Mucosa of rectum (tissue), 2 donors: Measurements from ENCODE around the gene OR11A1.

Experiments used
- H3K27ac ChIP-seq, 2 donors: one replicate each; pipeline ENCODE4 v1.7.0; 2013; ENCODE audit warnings: inconsistent platforms in 2 of 2, low read depth in 2 of 2, low read length in 2 of 2
- H3K27me3 ChIP-seq, 2 donors: one replicate each; pipeline ENCODE4 v1.7.0; 2013; ENCODE audit warnings: low read length in 2 of 2; ENCODE audit not compliant: control insufficient read depth in 2 of 2, insufficient read depth in 2 of 2
- H3K36me3 ChIP-seq, 2 donors: one replicate each; pipeline ENCODE4 v1.7.0; 2013; ENCODE audit warnings: low read length in 2 of 2; ENCODE audit not compliant: control insufficient read depth in 2 of 2, insufficient read depth in 2 of 2
- H3K4me1 ChIP-seq, 2 donors: one replicate each; pipeline ENCODE4 v1.7.0; 2013; ENCODE audit warnings: low read length in 2 of 2, mild to moderate bottlenecking in 1 of 2; ENCODE audit not compliant: control insufficient read depth in 2 of 2, insufficient read depth in 2 of 2
- H3K4me3 ChIP-seq, 2 donors: one replicate each; pipeline ENCODE4 v1.7.0; 2013; ENCODE audit warnings: low read length in 2 of 2
- H3K9ac ChIP-seq, 2 donors: one replicate each; pipeline ENCODE4 v1.7.0; 2013; ENCODE audit warnings: low read length in 2 of 2, low read depth in 1 of 2, mild to moderate bottlenecking in 1 of 2
- H3K9me3 ChIP-seq, 2 donors: one replicate each; pipeline ENCODE4 v1.7.0; 2013; ENCODE audit warnings: low read length in 2 of 2; ENCODE audit not compliant: control insufficient read depth in 2 of 2
- donor health status: healthy.
- donor health status: Normal muscosa, but diverticular disease.

The OR11A1 gene, protein sequence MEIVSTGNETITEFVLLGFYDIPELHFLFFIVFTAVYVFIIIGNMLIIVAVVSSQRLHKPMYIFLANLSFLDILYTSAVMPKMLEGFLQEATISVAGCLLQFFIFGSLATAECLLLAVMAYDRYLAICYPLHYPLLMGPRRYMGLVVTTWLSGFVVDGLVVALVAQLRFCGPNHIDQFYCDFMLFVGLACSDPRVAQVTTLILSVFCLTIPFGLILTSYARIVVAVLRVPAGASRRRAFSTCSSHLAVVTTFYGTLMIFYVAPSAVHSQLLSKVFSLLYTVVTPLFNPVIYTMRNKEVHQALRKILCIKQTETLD

DNA sequence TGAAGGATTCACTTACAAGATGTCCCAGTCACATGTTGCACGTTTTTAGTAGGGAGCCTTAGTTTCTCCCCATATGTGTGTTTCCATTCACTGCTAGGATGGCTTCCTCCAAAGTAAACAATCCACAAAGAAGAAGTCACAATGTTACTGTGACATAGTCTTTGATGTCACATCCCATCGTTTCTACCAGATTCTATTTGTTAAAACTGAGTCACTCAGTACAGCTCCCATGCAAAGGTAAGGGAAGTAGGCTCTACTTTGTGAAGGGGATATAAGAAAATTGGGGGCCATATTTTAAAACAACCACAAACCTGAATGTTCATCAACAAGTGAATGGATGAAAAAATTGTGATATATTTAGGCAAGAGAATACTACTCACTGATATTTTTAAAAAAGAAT, at the start of gene OR11A1, which contains the start of gene OR2H1:
TSS of gene OR11A1 (minus strand) at position 101 of the 400 bp plus-strand sequence. CDS start 29,430 bp downstream, outside the sequence.
TSS of gene OR2H1 (plus strand) at position 185 of the 400 bp plus-strand sequence. CDS start 4,615 bp downstream, outside the sequence.
- H3K27ac ChIP-seq = no peak within 1 kb of the TSS
- H3K4me1 ChIP-seq = no peaks in the 10 kb centered on the region

DNA sequence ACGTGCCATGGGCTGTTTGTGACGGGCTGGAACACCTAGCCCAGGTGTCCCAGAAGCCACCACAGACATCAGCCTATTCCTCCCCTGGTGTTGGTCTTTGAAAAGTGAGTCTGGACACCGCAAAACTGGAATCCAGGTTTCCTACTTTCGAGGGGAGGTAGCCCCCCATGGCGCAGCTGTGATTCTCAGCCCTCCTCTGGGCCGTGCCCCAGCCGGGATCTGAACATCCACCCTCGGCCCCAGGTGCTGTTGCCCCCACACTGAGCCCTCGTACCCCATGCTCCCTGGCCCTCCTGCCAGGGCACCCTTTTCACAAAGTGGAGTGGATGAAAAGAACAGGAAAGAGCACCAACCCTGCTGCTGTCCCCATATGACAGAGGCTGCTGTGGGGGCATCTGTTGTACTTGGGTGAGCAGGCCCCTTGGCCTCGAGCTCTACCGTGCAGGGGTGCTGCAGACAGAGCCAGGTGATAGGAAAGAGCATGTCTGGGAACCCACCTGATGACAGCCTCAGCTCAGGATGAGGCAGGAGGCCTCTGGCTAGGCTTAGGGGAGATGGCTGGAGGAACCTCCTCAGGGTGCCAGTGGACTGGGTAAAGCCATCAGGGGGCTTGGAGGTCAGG, 49.7 kb upstream of the OR11A1 start:
- no peak overlapping the region for H3K27ac ChIP-seq
- no peak overlapping the region for H3K4me3 ChIP-seq
- no peak overlapping the region for H3K9ac ChIP-seq
- H3K9me3 ChIP-seq = no peaks in the 10 kb centered on the region
- no peaks in the 10 kb centered on the region for H3K27me3 ChIP-seq
- no peaks in the 10 kb centered on the region for H3K36me3 ChIP-seq
- no peaks in the 10 kb centered on the region for H3K4me1 ChIP-seq

More for the DNA sequence above, at the start of gene OR11A1, which contains the start of gene OR2H1:
- H3K4me3 ChIP-seq = no peak within 1 kb of the TSS
- no peak within 1 kb of the TSS for H3K9ac ChIP-seq
- no peaks in the 10 kb centered on the region for H3K9me3 ChIP-seq
- no peaks in the 10 kb centered on the region for H3K36me3 ChIP-seq
- H3K27me3 ChIP-seq = no peaks in the 10 kb centered on the region

DNA sequence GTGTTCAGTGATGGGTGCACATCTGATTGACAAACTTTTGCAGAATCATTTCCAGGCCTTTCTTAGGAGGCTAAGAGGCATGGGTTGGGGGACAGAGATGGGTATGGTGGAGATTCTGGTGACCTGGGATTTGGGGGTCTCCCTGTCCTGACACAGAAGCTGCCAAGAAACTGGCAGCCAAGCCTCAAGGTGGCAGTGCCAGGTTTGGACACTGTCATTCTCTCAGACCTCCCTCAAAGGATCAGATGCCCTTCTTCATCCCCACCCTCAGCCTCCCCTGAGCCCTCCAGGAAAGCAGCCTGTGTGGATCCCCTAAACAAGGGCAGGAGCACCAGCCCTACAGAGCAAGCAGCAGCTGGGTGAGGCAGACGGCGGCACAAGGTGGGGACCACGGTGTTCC, 48.9 kb upstream of the OR11A1 start:
- Histone ChIP-seq H3K27me3 (no peaks in the 10 kb centered on the region), H3K4me1 (no peaks in the 10 kb centered on the region), H3K4me3 (no peak overlapping the region), H3K9ac (no peak overlapping the region), H3K36me3 (no peaks in the 10 kb centered on the region), H3K27ac (no peak overlapping the region), H3K9me3 (no peaks in the 10 kb centered on the region)

DNA sequence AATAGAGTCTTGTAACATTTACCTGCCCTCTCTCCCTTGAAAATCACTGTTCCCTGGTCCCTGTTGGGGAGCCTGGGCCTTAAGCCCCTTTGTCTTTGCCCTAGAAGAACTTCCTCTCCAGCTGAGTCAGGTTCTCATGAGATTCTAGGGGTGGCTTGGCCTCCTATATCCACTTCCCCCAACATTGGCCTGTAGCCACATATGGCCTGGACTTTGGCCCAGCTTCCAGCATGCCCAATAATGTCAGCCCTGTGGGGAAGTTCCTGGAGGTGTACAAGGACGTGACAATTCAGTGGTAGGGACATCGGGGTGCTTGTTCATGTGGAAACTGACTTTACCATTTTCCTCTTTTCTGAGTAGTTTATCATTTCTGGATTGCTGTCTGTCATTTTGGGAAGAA, 48.1 kb upstream of the OR11A1 start:
- H3K9me3 ChIP-seq = no peaks in the 10 kb centered on the region
- H3K9ac ChIP-seq = no peak overlapping the region
- H3K4me3 ChIP-seq = no peak overlapping the region
- H3K36me3 ChIP-seq = no peaks in the 10 kb centered on the region
- no peak overlapping the region for H3K27ac ChIP-seq
- H3K27me3 ChIP-seq = peaks cover 0 to 3% of the 10 kb centered on the region in 2 donors
- H3K4me1 ChIP-seq = no peaks in the 10 kb centered on the region

DNA sequence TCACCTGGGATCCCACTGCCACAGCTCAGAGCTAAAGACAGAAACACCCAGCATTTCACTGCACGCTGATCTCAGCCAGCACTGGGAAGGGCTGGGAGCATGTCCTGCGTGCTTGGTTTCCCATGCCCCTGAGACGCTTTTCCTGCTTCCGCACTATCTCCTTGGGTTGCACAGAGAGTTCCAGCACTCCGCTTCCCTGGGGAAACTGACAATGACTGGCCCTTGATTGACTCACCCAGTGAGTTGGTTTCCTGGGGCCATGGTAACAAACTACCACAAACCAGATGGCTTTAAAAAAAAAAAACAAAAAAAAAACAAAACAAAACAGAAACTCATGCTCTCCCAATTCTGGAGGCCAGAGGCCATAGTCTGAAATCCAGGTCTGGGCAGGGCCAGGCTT, 45.7 kb upstream of the OR11A1 start:
- no peak overlapping the region for H3K4me3 ChIP-seq
- H3K9ac ChIP-seq = no peak overlapping the region
- H3K27ac ChIP-seq = no peak overlapping the region
- H3K27me3 ChIP-seq = peaks cover 0 to 3% of the 10 kb centered on the region in 2 donors
- no peaks in the 10 kb centered on the region for H3K36me3 ChIP-seq
- no peaks in the 10 kb centered on the region for H3K9me3 ChIP-seq
- H3K4me1 ChIP-seq = no peaks in the 10 kb centered on the region

DNA sequence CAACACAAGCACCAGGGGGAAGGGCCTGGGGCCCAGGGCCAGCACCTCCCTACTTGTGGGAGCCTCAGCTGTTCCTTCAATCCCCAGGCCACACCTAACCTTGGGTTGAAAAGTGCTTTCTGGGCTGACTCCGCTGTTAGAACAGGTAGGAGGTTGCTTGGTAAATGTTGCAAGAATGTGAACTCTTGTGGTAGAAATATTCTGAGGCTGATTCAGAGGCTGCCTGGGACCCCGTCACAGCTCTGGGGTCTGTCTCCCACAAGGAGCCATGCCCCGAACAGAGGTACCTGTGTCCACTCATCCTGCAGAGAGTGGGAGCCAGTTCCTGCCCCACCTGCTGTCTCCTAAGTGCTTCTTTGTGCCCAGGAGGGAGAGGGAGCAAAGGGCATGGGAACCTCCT, 45.3 kb upstream of the OR11A1 start:
- Histone ChIP-seq H3K4me1 (no peaks in the 10 kb centered on the region), H3K9me3 (no peaks in the 10 kb centered on the region), H3K36me3 (no peaks in the 10 kb centered on the region), H3K27me3 (peaks cover 0 to 3% of the 10 kb centered on the region in 2 donors), H3K9ac (no peak overlapping the region), H3K27ac (no peak overlapping the region), H3K4me3 (no peak overlapping the region)

DNA sequence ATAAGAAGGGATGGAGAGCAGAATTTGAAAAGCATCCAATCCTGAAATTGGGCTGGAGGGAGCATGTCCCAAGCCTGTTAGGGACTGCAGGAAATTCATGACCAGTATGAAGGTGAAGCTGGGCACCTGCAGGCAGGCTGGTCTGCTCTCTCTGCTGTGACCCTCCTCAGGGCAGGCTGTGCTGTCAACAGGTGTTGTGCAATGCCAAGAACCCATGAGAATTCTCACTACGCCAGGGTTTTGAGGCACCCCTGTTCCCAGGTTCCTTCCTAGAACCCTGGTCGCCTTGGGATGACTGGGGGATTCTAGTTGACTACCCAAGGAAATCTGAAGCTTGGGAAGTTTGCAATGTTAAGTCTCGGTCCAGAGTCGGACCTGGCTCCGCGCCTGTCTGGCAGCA, 44.2 kb upstream of the OR11A1 start:
- Histone ChIP-seq H3K4me3 (no peak overlapping the region), H3K9ac (no peak overlapping the region), H3K27me3 (peaks cover 0 to 3% of the 10 kb centered on the region in 2 donors), H3K4me1 (no peaks in the 10 kb centered on the region), H3K27ac (no peak overlapping the region), H3K36me3 (no peaks in the 10 kb centered on the region), H3K9me3 (no peaks in the 10 kb centered on the region)

DNA sequence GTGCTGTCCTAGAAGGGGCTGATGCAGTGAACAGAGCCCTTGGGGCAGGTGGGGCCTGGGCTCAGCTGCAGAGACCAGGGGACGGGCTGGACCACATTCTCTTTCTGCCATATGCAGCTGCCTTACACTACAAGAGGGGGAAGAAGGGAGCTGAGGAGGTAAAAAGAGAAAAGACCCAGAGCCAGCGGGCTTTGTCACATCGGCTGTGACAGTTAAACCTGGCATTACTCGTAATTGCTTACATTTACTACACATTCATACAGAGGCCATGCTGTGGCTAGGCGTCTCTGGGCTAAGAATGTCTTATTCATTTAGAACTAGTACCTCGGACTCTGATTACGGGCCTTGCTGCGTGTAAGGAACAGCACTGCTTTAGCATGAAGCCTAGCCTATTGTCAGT, 43.7 kb upstream of the OR11A1 start:
- H3K36me3 ChIP-seq = no peaks in the 10 kb centered on the region
- no peaks in the 10 kb centered on the region for H3K9me3 ChIP-seq
- no peaks in the 10 kb centered on the region for H3K4me1 ChIP-seq
- no peak overlapping the region for H3K4me3 ChIP-seq
- H3K27ac ChIP-seq = no peak overlapping the region
- peaks cover 0 to 3% of the 10 kb centered on the region in 2 donors for H3K27me3 ChIP-seq
- no peak overlapping the region for H3K9ac ChIP-seq

DNA sequence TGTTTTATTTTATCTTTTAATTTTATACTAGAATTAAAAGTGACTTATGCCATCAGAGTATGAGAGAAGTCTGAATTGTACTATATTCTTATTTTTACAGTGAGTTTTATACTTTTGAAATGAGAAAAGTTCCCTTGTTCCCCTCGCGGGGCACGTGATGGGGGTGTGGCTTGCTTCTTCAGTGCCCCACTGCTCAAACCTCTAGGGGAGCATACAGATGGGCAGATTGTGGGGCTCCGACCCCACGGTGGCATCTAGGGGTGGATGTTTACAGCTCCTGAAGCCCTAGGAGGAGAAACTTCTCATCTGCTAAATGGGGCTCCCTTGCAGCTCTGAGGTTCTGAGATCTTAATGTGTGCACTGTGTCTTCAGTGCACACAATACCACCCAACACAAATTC, 42.8 kb upstream of the OR11A1 start:
- no peaks in the 10 kb centered on the region for H3K9me3 ChIP-seq
- H3K9ac ChIP-seq = no peak overlapping the region
- no peaks in the 10 kb centered on the region for H3K36me3 ChIP-seq
- peaks cover 0 to 3% of the 10 kb centered on the region in 2 donors for H3K27me3 ChIP-seq
- H3K4me1 ChIP-seq = no peaks in the 10 kb centered on the region
- no peak overlapping the region for H3K27ac ChIP-seq
- H3K4me3 ChIP-seq = no peak overlapping the region

DNA sequence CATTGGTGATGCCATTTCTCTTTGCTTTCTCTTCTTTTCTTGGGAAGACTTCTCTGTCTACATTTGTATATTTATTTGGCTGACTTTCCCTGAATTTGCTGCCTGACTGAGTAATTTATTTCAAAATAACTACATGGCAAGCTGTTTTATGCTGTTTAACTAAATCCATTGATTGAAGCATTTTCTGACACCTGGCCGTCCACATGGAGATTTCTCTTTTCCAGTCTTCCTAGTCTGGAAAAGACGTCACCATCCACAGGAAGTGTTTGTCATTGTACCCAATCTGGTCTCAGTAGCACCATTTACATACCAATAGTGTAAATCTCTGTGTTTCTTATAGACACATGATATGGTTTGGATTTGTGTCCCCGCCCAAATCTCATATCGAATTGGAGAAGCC, 40.1 kb upstream of the OR11A1 start:
- Histone ChIP-seq H3K27ac (no peak overlapping the region), H3K4me3 (no peak overlapping the region), H3K4me1 (no peaks in the 10 kb centered on the region), H3K27me3 (peaks cover 0 to 3% of the 10 kb centered on the region in 2 donors), H3K36me3 (no peaks in the 10 kb centered on the region), H3K9me3 (no peaks in the 10 kb centered on the region), H3K9ac (no peak overlapping the region)
